Erythroblast (primary cell): Measurements from ENCODE around the gene PLA2G4C.

Experiments
- GATA1 ChIP-seq: IDR thresholded peaks from 2 replicates; pipeline ENCODE4 v1.6.1; 2011; ENCODE audit warnings: low read depth, mild to moderate bottlenecking, control low read depth, low read length, moderate library complexity
- POLR2A ChIP-seq: IDR thresholded peaks from 2 replicates; pipeline ENCODE4 v1.6.1; 2011; ENCODE audit warnings: mild to moderate bottlenecking, low read length

DNA sequence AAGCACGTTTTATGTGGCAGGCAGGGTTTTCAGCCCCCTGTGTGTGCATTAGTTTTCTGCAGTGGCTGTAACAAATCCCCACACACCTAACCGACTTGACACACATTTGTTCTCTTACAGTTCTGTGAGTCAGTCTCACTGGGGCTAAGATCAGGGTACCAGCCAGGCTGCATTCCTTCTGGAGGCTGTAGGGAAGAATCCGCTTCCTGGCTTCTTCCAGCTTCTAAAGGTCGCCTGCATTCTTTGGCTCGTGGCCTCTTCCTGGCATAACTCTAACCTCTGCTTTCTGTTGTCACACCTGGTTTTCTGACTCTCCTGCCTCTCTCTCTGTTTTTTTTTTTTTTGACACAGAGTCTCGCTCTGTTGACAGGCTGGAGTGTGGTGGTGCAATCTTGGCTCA, 109.8 kb downstream of the PLA2G4C start:
- TF ChIP-seq POLR2A (no peak), GATA1 (no peak)
